ENCODE data around the gene PLEKHA6.

Gene PLEKHA6

GRCh38 chr1:204284929-204285328 is 74.8 kb downstream of the PLEKHA6 start:
- TF ChIP-seq CTCF (conservative IDR thresholded peaks at IDR 0.05; ENCODE audit: low read depth, low read length): no peak
- Histone ChIP-seq H3K9ac (no peak overlapping the region), H3K4me3 (IDR thresholded peaks at IDR 0.05; ENCODE audit: insufficient read depth, low read depth, low read length) (no peak overlapping the region), H3K79me2 (ENCODE audit: insufficient read depth, low read depth) (no peaks in the 10 kb centered on the region), H3K27ac (no peak overlapping the region), H4K20me1 (ENCODE audit: insufficient read depth) (no peaks in the 10 kb centered on the region), H3K4me2 (no peak overlapping the region), H2AFZ (ENCODE audit: low read depth) (no peak overlapping the region), H3K36me3 (ENCODE audit: insufficient read depth) (no peaks in the 10 kb centered on the region), H3K27me3 (ENCODE audit: insufficient read depth, low read depth) (peaks cover 14% of the 10 kb centered on the region; the same call in 1 of the 2 replicates), H3K4me1 (ENCODE audit: low read depth, poor library complexity, severe bottlenecking) (no peaks in the 10 kb centered on the region)

GRCh38 chr1:204283711-204284651 is 75.7 kb downstream of the PLEKHA6 start:
- H3K4me2 ChIP-seq: no peak overlapping the region
- no peaks in the 10 kb centered on the region for H3K4me1 ChIP-seq (ENCODE audit: low read depth, poor library complexity, severe bottlenecking)
- H3K27ac ChIP-seq: no peak overlapping the region
- H4K20me1 ChIP-seq (ENCODE audit: insufficient read depth): no peaks in the 10 kb centered on the region
- no peaks in the 10 kb centered on the region for H3K79me2 ChIP-seq (ENCODE audit: insufficient read depth, low read depth)
- no peak overlapping the region for H2AFZ ChIP-seq (ENCODE audit: low read depth)
- H3K4me3 ChIP-seq (IDR thresholded peaks at IDR 0.05; ENCODE audit: insufficient read depth, low read depth, low read length): no peak overlapping the region
- no peak overlapping the region for H3K9ac ChIP-seq
- TF ChIP-seq CTCF (conservative IDR thresholded peaks at IDR 0.05; ENCODE audit: low read depth, low read length): no peak
- H3K27me3 ChIP-seq (ENCODE audit: insufficient read depth, low read depth): peaks cover 23% of the 10 kb centered on the region; the same call in 1 of the 2 replicates
- H3K36me3 ChIP-seq (ENCODE audit: insufficient read depth): no peaks in the 10 kb centered on the region

GRCh38 chr1:204282761-204283221 is 76.9 kb downstream of the PLEKHA6 start:
- H4K20me1 ChIP-seq (ENCODE audit: insufficient read depth): no peaks in the 10 kb centered on the region
- no peak overlapping the region for H3K4me3 ChIP-seq (IDR thresholded peaks at IDR 0.05; ENCODE audit: insufficient read depth, low read depth, low read length)
- no peaks in the 10 kb centered on the region for H3K4me1 ChIP-seq (ENCODE audit: low read depth, poor library complexity, severe bottlenecking)
- H3K79me2 ChIP-seq (ENCODE audit: insufficient read depth, low read depth): no peaks in the 10 kb centered on the region
- H3K4me2 ChIP-seq: no peak overlapping the region
- no peak overlapping the region for H3K9ac ChIP-seq
- H3K27ac ChIP-seq: no peak overlapping the region
- TF ChIP-seq CTCF (conservative IDR thresholded peaks at IDR 0.05; ENCODE audit: low read depth, low read length): no peak
- H3K27me3 ChIP-seq (ENCODE audit: insufficient read depth, low read depth): peaks cover 35% of the 10 kb centered on the region; the same call in 1 of the 2 replicates
- no peaks in the 10 kb centered on the region for H3K36me3 ChIP-seq (ENCODE audit: insufficient read depth)
- no peak overlapping the region for H2AFZ ChIP-seq (ENCODE audit: low read depth)

- H2AFZ ChIP-seq (ENCODE audit: low read depth): no peak overlapping the region
- no peak overlapping the region for H3K9ac ChIP-seq
- H3K27me3 ChIP-seq (ENCODE audit: insufficient read depth, low read depth): peaks cover 42% of the 10 kb centered on the region; the same call in 1 of the 2 replicates
- no peak overlapping the region for H3K27ac ChIP-seq
- TF ChIP-seq CTCF (conservative IDR thresholded peaks at IDR 0.05; ENCODE audit: low read depth, low read length): no peak
- H3K4me1 ChIP-seq (ENCODE audit: low read depth, poor library complexity, severe bottlenecking): no peaks in the 10 kb centered on the region
- H3K79me2 ChIP-seq (ENCODE audit: insufficient read depth, low read depth): no peaks in the 10 kb centered on the region
- no peak overlapping the region for H3K4me3 ChIP-seq (IDR thresholded peaks at IDR 0.05; ENCODE audit: insufficient read depth, low read depth, low read length)
- H4K20me1 ChIP-seq (ENCODE audit: insufficient read depth): no peaks in the 10 kb centered on the region
- H3K36me3 ChIP-seq (ENCODE audit: insufficient read depth): no peaks in the 10 kb centered on the region
- no peak overlapping the region for H3K4me2 ChIP-seq
Measured at GRCh38 chr1:204280099-204280961, 79.4 kb downstream of the PLEKHA6 start.

All from KMS-11 (cell line).